Hepatocyte (in vitro differentiated cells): ENCODE results near the gene ARL2BP. TPM values are rescaled to one million over a fixed set of nuclear protein-coding genes. Genes with fewer than 3 reads are reported as not detected.

Source experiments
- DNase-seq: peaks from one replicate; pipeline ENCODE4 v3.0.0-alpha.2; 2016; ENCODE audit warnings: low spot score
- H2AFZ ChIP-seq: fragments of 200-600 bp; sonication (generic); 2 replicates; pipeline ENCODE4 v1.6.0; 2016; ENCODE audit warnings: antibody characterized with exemption, mild to moderate bottlenecking
- H3K27ac ChIP-seq: fragments of 200-600 bp; sonication (generic); 2 replicates; pipeline ENCODE4 v1.5.1; 2016; ENCODE audit warnings: mild to moderate bottlenecking
- H3K27me3 ChIP-seq: fragments of 200-600 bp; sonication (generic); 2 replicates; pipeline ENCODE4 v1.6.1; 2016
- H3K36me3 ChIP-seq: fragments of 200-600 bp; sonication (generic); replicated peaks from 2 replicates; pipeline ENCODE4 v1.5.1; 2016; ENCODE audit warnings: low read depth; ENCODE audit not compliant: insufficient read depth
- H3K4me1 ChIP-seq: fragments of 200-600 bp; sonication (generic); 2 replicates; pipeline ENCODE4 v1.5.1; 2016; ENCODE audit warnings: mild to moderate bottlenecking, moderate library complexity; ENCODE audit not compliant: insufficient read depth
- H3K4me2 ChIP-seq: fragments of 200-600 bp; sonication (generic); 2 replicates; pipeline ENCODE4 v1.6.0; 2016
- H3K4me3 ChIP-seq: fragments of 200-600 bp; sonication (generic); 2 replicates; pipeline ENCODE4 v1.5.1; 2016; ENCODE audit warnings: mild to moderate bottlenecking
- H3K79me2 ChIP-seq: fragments of 200-600 bp; sonication (generic); 2 replicates; pipeline ENCODE4 v1.6.0; 2017; ENCODE audit warnings: mild to moderate bottlenecking
- H3K9me2 ChIP-seq: fragments of 200-600 bp; sonication (generic); replicated peaks from 2 replicates; pipeline ENCODE4 v1.6.0; 2017; ENCODE audit warnings: mild to moderate bottlenecking; ENCODE audit not compliant: insufficient read depth
- H3K9me3 ChIP-seq: fragments of 200-600 bp; sonication (generic); 2 replicates; pipeline ENCODE4 v1.5.1; 2016; ENCODE audit warnings: low read depth, mild to moderate bottlenecking
- H4K20me1 ChIP-seq: fragments of 200-600 bp; sonication (generic); 2 replicates; pipeline ENCODE4 v1.6.0; 2016; ENCODE audit warnings: mild to moderate bottlenecking; ENCODE audit not compliant: insufficient read depth, poor library complexity, severe bottlenecking
- CTCF ChIP-seq: fragments of 200-600 bp; sonication (generic); IDR thresholded peaks from 2 replicates; pipeline ENCODE4 v1.5.1; 2016; ENCODE audit warnings: antibody characterized with exemption, mild to moderate bottlenecking; ENCODE audit not compliant: poor library complexity
- EZH2 ChIP-seq: fragments of 200-600 bp; sonication (generic); IDR thresholded peaks from 2 replicates; pipeline ENCODE4 v1.6.1; 2016; ENCODE audit warnings: antibody characterized with exemption, mild to moderate bottlenecking, borderline replicate concordance
- EZH2phosphoT487 ChIP-seq: fragments of 200-600 bp; sonication (generic); IDR thresholded peaks from one replicate; pipeline ENCODE4 v1.6.1; 2018; ENCODE audit warnings: antibody characterized with exemption, mild to moderate bottlenecking, low read depth, moderate library complexity; ENCODE audit not compliant: unreplicated experiment, severe bottlenecking
- WGBS: methylation state at CpG from one replicate; pipeline ENCODE4 v1.1.6; 2016; ENCODE audit warnings: low lambda C conversion rate; ENCODE audit errors: missing lambda C conversion rate; 5-methylcytosine and 5-hydroxymethylcytosine counted together
- polyA plus RNA-seq: library from polyadenylated mRNA; unstranded; fragments of >200 nt; fragmentation: Nextera tagmentation; extraction: Ambion mirVana; gene quantifications from 2 replicates; pipeline ENCODE4 v1.2.1, GENCODE V29; 2016
- total RNA-seq: library from RNA; depleted of rRNA; stranded (reverse); fragments of >200 nt; gene quantifications from 2 replicates; pipeline ENCODE4 v1.2.3, GENCODE V29; 2014

Gene ARL2BP
- total and polyA plus RNA-seq, 2 experiments from 2014 or later, result 102 to 105 TPM

GRCh38 chr16:57251352-57251751 lies 6.3 kb downstream of the ARL2BP start:
- no peak overlapping the region for H2AFZ ChIP-seq
- no peak overlapping the region for H3K4me2 ChIP-seq
- H3K4me3 ChIP-seq, result no peak overlapping the region
- no peak for DNase-seq
- H3K36me3 ChIP-seq, result no peaks in the 10 kb centered on the region
- H3K27ac ChIP-seq, result peak overlapping the region; percentile 79
- no peaks in the 10 kb centered on the region for H3K9me3 ChIP-seq
- TF ChIP-seq CTCF (no peak), EZH2phosphoT487 (no peak), EZH2 (no peak)
- peaks cover 20% of the 10 kb centered on the region for H3K79me2 ChIP-seq
- no peaks in the 10 kb centered on the region for H3K4me1 ChIP-seq
- H3K27me3 ChIP-seq, result no peaks in the 10 kb centered on the region
- H3K9me2 ChIP-seq, result no peaks in the 10 kb centered on the region
- WGBS, result 100% methylated on average over 2 of the region's 2 CpGs
- no peaks in the 10 kb centered on the region for H4K20me1 ChIP-seq

GRCh38 chr16:57252148-57252721 lies 7.2 kb downstream of the ARL2BP start:
- Histone ChIP-seq H3K9me3 (no peaks in the 10 kb centered on the region), H2AFZ (no peak overlapping the region), H3K27me3 (no peaks in the 10 kb centered on the region), H3K27ac (peak overlapping the region; percentile 79), H3K4me2 (no peak overlapping the region), H4K20me1 (no peaks in the 10 kb centered on the region), H3K4me3 (no peak overlapping the region), H3K9me2 (no peaks in the 10 kb centered on the region), H3K36me3 (no peaks in the 10 kb centered on the region), H3K4me1 (no peaks in the 10 kb centered on the region), H3K79me2 (peaks cover 11% of the 10 kb centered on the region)
- TF ChIP-seq EZH2 (no peak), EZH2phosphoT487 (no peak), CTCF (no peak)
- WGBS, result 82% methylated on average over 6 of the region's 6 CpGs
- peak; percentile 61 for DNase-seq

GRCh38 chr16:57253466-57253865 lies 8.4 kb downstream of the ARL2BP start:
- 97% methylated on average over 1 of the region's 1 CpG for WGBS
- Histone ChIP-seq H3K4me3 (no peak overlapping the region), H2AFZ (no peak overlapping the region), H4K20me1 (no peaks in the 10 kb centered on the region), H3K4me1 (no peaks in the 10 kb centered on the region), H3K36me3 (no peaks in the 10 kb centered on the region), H3K27ac (peak overlapping the region; percentile 75), H3K79me2 (peaks cover 3% of the 10 kb centered on the region), H3K4me2 (no peak overlapping the region), H3K9me3 (no peaks in the 10 kb centered on the region), H3K27me3 (no peaks in the 10 kb centered on the region), H3K9me2 (no peaks in the 10 kb centered on the region)
- DNase-seq, result no peak
- TF ChIP-seq EZH2phosphoT487 (no peak), CTCF (no peak), EZH2 (no peak)
